GM23338 (cell line): ENCODE results near the gene GLIS2. TPM values are rescaled to one million over a fixed set of nuclear protein-coding genes. Genes with fewer than 3 reads are reported as not detected.

Source experiments
- ATAC-seq: fragments of 200-7000 bp; cut with Tn5 transposase; 3 replicates; pipeline ENCODE4 v1.9.1; 2020
- DNase-seq: peaks from one replicate; pipeline ENCODE4 v3.0.0-alpha.2; 2015; ENCODE audit warnings: low spot score
- H2AFZ ChIP-seq: fragments of 200-600 bp; sonication (generic); 2 replicates; pipeline ENCODE4 v1.8.0; 2016; ENCODE audit warnings: antibody characterized with exemption, mild to moderate bottlenecking, moderate library complexity
- H3F3A ChIP-seq: fragments of 200-600 bp; sonication (generic); replicated peaks from 2 replicates; pipeline ENCODE4 v1.8.0; 2017; ENCODE audit warnings: antibody characterized with exemption, mixed run types, low read depth
- H3K27ac ChIP-seq: fragments of 200-600 bp; sonication (generic); 2 replicates; pipeline ENCODE4 v1.6.1; 2016; ENCODE audit warnings: low read depth
- H3K27me3 ChIP-seq: fragments of 200-600 bp; sonication (generic); 2 replicates; pipeline ENCODE4 v1.8.0; 2016; ENCODE audit warnings: mild to moderate bottlenecking, mixed run types, moderate library complexity; ENCODE audit not compliant: insufficient read depth
- H3K36me3 ChIP-seq: fragments of 200-600 bp; sonication (generic); 2 replicates; pipeline ENCODE4 v1.8.0; 2016; ENCODE audit warnings: mild to moderate bottlenecking; ENCODE audit not compliant: insufficient read depth
- H3K4me1 ChIP-seq: fragments of 200-600 bp; sonication (generic); 2 replicates; pipeline ENCODE4 v1.8.0; 2016; ENCODE audit warnings: mild to moderate bottlenecking, moderate library complexity; ENCODE audit not compliant: insufficient read depth
- H3K4me2 ChIP-seq: fragments of 200-600 bp; sonication (generic); 2 replicates; pipeline ENCODE4 v1.7.1; 2017; ENCODE audit warnings: mixed run types
- H3K4me3 ChIP-seq: fragments of 200-600 bp; sonication (generic); 2 replicates; pipeline ENCODE4 v1.6.1; 2016; ENCODE audit warnings: mixed run types
- H3K79me2 ChIP-seq: fragments of 200-600 bp; sonication (generic); replicated peaks from 2 replicates; pipeline ENCODE4 v1.8.0; 2017; ENCODE audit warnings: mild to moderate bottlenecking; ENCODE audit not compliant: insufficient read depth
- H3K9me2 ChIP-seq: fragments of 200-600 bp; sonication (generic); 2 replicates; pipeline ENCODE4 v1.8.0; 2017; ENCODE audit not compliant: insufficient read depth
- H4K20me1 ChIP-seq: fragments of 200-600 bp; sonication (generic); replicated peaks from 2 replicates; pipeline ENCODE4 v1.8.0; 2017; ENCODE audit warnings: mild to moderate bottlenecking; ENCODE audit not compliant: insufficient read depth
- H3K27ac Mint-ChIP-seq: 2 replicates; pipeline ENCODE4 v1.8.0; 2020; ENCODE audit warnings: inconsistent platforms, mild to moderate bottlenecking, moderate library complexity, mixed read lengths
- H3K27me3 Mint-ChIP-seq: 3 replicates; pipeline ENCODE4 v1.8.0; 2022; ENCODE audit warnings: low read depth, mild to moderate bottlenecking, moderate library complexity, mixed read lengths, inconsistent platforms; ENCODE audit not compliant: insufficient read depth, poor library complexity
- H3K36me3 Mint-ChIP-seq: 3 replicates; pipeline ENCODE4 v1.8.0; 2021; ENCODE audit warnings: low read depth, mild to moderate bottlenecking, inconsistent platforms, moderate library complexity, mixed read lengths
- H3K4me1 Mint-ChIP-seq: 3 replicates; pipeline ENCODE4 v1.8.0; 2020; ENCODE audit warnings: mild to moderate bottlenecking, inconsistent platforms, mixed read lengths
- H3K4me3 Mint-ChIP-seq: 3 replicates; pipeline ENCODE4 v1.8.0; 2021; ENCODE audit warnings: moderate library complexity, mild to moderate bottlenecking, inconsistent platforms, mixed read lengths
- H3K9me3 Mint-ChIP-seq: 3 replicates; pipeline ENCODE4 v1.8.0; 2020; ENCODE audit warnings: moderate library complexity, mild to moderate bottlenecking, inconsistent platforms, mixed read lengths
- CREB1 ChIP-seq: fragments of 250-450 bp; sonication (Bioruptor Pico); IDR thresholded peaks from 2 replicates; pipeline ENCODE4 v1.5.0; 2020; ENCODE audit warnings: low read depth, mild to moderate bottlenecking, moderate library complexity
- EZH2 ChIP-seq: fragments of 200-600 bp; sonication (generic); IDR thresholded peaks from one replicate; pipeline ENCODE4 v1.8.0; 2017; ENCODE audit warnings: antibody characterized with exemption, mild to moderate bottlenecking, low read depth; ENCODE audit not compliant: unreplicated experiment
- EZH2phosphoT487 ChIP-seq: fragments of 200-600 bp; sonication (generic); IDR thresholded peaks from one replicate; pipeline ENCODE4 v1.8.1; 2018; ENCODE audit warnings: antibody characterized with exemption; ENCODE audit not compliant: unreplicated experiment
- NANOG ChIP-seq: IDR thresholded peaks from 2 replicates; pipeline ENCODE4 v1.6.1; 2016; ENCODE audit warnings: antibody characterized with exemption, borderline replicate concordance
- POLR2AphosphoS5 ChIP-seq: IDR thresholded peaks from 2 replicates; pipeline ENCODE4 v1.6.1; 2016; ENCODE audit warnings: antibody characterized with exemption, low read depth
- STAT1 ChIP-seq: IDR thresholded peaks from one replicate; pipeline ENCODE4 v1.6.1; 2016; ENCODE audit warnings: antibody characterized with exemption; ENCODE audit not compliant: unreplicated experiment
- ZNF114 ChIP-seq: fragments of 250-450 bp; sonication (Bioruptor Pico); IDR thresholded peaks from 2 replicates; pipeline ENCODE4 v1.5.0; 2020; ENCODE audit warnings: mild to moderate bottlenecking, moderate library complexity
- ZNF331 ChIP-seq: fragments of 250-450 bp; sonication (Bioruptor Pico); IDR thresholded peaks from 2 replicates; pipeline ENCODE4 v1.5.0; 2020; ENCODE audit warnings: low read depth, mild to moderate bottlenecking, moderate library complexity
- ZNF462 ChIP-seq: fragments of 250-450 bp; sonication (Bioruptor Pico); IDR thresholded peaks from 2 replicates; pipeline ENCODE4 v1.5.0; 2020; ENCODE audit warnings: mild to moderate bottlenecking, moderate library complexity
- polyA plus RNA-seq: library from polyadenylated mRNA; unstranded; fragments of >200 nt; fragmentation: Nextera tagmentation; extraction: Ambion mirVana; gene quantifications from 2 replicates; pipeline ENCODE4 v1.2.1, GENCODE V29; 2016
- total RNA-seq: library from RNA; depleted of rRNA; stranded (reverse); fragments of >200 nt; shearing (Covaris generic); gene quantifications from 2 replicates; pipeline ENCODE4 v1.2.3, GENCODE V29; 2014
- TF ChIP-seq, protein P1 (sequence below): IDR thresholded peaks from 2 replicates; pipeline ENCODE4 v1.6.1; 2016; ENCODE audit warnings: antibody characterized with exemption
- TF ChIP-seq, protein P2 (sequence below), 2 experiments: fragments of 200-600 bp in 1 of 2; sonication (generic) in 1 of 2; conservative IDR thresholded peaks; 2 replicates each; pipeline versions ENCODE4 v1.5.1 to v1.6.1; 2016 to 2017; ENCODE audit warnings: antibody characterized with exemption in 2 of 2, low read depth in 2 of 2, mild to moderate bottlenecking in 2 of 2, moderate library complexity in 1 of 2
- TF ChIP-seq, protein P3 (sequence below): IDR thresholded peaks from one replicate; pipeline ENCODE4 v1.6.1; 2018; ENCODE audit warnings: antibody characterized with exemption; ENCODE audit not compliant: unreplicated experiment

The GLIS2 gene
- total and polyA plus RNA-seq, 2 experiments from 2014 or later: 8.2 to 10.2 TPM

- no peak for DNase-seq
- no peak overlapping the region for H2AFZ ChIP-seq
- H3K79me2 ChIP-seq: peaks cover 36% of the 10 kb centered on the region
- no peak overlapping the region for H3K27ac Mint-ChIP-seq
- no peak overlapping the region for H3K4me3 ChIP-seq
- H3F3A ChIP-seq: peaks cover 20% of the 10 kb centered on the region; the same call in 1 of the 2 replicates
- no peaks in the 10 kb centered on the region for H3K9me2 ChIP-seq
- H3K36me3 ChIP-seq: no peaks in the 10 kb centered on the region
- peaks cover 11% of the 10 kb centered on the region for H3K4me1 Mint-ChIP-seq
- no peak overlapping the region for H3K27ac ChIP-seq
- no peaks in the 10 kb centered on the region; the same call in 1 of the 2 replicates for H4K20me1 ChIP-seq
- no peaks in the 10 kb centered on the region for H3K9me3 Mint-ChIP-seq
- H3K4me2 ChIP-seq: no peak overlapping the region
- H3K4me1 ChIP-seq: peaks cover 10% of the 10 kb centered on the region
- peaks cover 7% of the 10 kb centered on the region for H3K27me3 Mint-ChIP-seq
- no peak for ATAC-seq
- TF ChIP-seq ZNF462 (CRISPR knock-in tag) (no peak), STAT1 (no peak), POLR2AphosphoS5 (no peak), ZNF114 (CRISPR knock-in tag) (no peak), NANOG (no peak), CREB1 (CRISPR knock-in tag) (no peak), EZH2phosphoT487 (no peak), EZH2 (no peak), ZNF331 (CRISPR knock-in tag) (no peak)
- TF ChIP-seq, protein P1, sequence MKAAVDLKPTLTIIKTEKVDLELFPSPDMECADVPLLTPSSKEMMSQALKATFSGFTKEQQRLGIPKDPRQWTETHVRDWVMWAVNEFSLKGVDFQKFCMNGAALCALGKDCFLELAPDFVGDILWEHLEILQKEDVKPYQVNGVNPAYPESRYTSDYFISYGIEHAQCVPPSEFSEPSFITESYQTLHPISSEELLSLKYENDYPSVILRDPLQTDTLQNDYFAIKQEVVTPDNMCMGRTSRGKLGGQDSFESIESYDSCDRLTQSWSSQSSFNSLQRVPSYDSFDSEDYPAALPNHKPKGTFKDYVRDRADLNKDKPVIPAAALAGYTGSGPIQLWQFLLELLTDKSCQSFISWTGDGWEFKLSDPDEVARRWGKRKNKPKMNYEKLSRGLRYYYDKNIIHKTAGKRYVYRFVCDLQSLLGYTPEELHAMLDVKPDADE: no peak
- TF ChIP-seq, protein P2, sequence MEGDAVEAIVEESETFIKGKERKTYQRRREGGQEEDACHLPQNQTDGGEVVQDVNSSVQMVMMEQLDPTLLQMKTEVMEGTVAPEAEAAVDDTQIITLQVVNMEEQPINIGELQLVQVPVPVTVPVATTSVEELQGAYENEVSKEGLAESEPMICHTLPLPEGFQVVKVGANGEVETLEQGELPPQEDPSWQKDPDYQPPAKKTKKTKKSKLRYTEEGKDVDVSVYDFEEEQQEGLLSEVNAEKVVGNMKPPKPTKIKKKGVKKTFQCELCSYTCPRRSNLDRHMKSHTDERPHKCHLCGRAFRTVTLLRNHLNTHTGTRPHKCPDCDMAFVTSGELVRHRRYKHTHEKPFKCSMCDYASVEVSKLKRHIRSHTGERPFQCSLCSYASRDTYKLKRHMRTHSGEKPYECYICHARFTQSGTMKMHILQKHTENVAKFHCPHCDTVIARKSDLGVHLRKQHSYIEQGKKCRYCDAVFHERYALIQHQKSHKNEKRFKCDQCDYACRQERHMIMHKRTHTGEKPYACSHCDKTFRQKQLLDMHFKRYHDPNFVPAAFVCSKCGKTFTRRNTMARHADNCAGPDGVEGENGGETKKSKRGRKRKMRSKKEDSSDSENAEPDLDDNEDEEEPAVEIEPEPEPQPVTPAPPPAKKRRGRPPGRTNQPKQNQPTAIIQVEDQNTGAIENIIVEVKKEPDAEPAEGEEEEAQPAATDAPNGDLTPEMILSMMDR (conservative IDR thresholded peaks at IDR 0.05; ENCODE audit: low read depth in 2 of 2): no peak
- TF ChIP-seq, protein P3, sequence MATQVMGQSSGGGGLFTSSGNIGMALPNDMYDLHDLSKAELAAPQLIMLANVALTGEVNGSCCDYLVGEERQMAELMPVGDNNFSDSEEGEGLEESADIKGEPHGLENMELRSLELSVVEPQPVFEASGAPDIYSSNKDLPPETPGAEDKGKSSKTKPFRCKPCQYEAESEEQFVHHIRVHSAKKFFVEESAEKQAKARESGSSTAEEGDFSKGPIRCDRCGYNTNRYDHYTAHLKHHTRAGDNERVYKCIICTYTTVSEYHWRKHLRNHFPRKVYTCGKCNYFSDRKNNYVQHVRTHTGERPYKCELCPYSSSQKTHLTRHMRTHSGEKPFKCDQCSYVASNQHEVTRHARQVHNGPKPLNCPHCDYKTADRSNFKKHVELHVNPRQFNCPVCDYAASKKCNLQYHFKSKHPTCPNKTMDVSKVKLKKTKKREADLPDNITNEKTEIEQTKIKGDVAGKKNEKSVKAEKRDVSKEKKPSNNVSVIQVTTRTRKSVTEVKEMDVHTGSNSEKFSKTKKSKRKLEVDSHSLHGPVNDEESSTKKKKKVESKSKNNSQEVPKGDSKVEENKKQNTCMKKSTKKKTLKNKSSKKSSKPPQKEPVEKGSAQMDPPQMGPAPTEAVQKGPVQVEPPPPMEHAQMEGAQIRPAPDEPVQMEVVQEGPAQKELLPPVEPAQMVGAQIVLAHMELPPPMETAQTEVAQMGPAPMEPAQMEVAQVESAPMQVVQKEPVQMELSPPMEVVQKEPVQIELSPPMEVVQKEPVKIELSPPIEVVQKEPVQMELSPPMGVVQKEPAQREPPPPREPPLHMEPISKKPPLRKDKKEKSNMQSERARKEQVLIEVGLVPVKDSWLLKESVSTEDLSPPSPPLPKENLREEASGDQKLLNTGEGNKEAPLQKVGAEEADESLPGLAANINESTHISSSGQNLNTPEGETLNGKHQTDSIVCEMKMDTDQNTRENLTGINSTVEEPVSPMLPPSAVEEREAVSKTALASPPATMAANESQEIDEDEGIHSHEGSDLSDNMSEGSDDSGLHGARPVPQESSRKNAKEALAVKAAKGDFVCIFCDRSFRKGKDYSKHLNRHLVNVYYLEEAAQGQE: no peak
- peaks cover 14% of the 10 kb centered on the region for H3K36me3 Mint-ChIP-seq
- no peak overlapping the region for H3K4me3 Mint-ChIP-seq
- no peaks in the 10 kb centered on the region for H3K27me3 ChIP-seq
Observed at GRCh38 chr16:4332083-4332482, 16.2 kb downstream of the GLIS2 start.
